GM19193 (cell line): ENCODE results near the gene AGAP1.

Experiments
- POLR2A ChIP-seq: IDR thresholded peaks from 4 replicates; pipeline ENCODE4 v1.6.1; 2011; ENCODE audit not compliant: insufficient read depth, insufficient read length; ENCODE audit errors: extremely low read depth

AGAP1 gene

GRCh38 chr2:236081171-236081570, 587.3 kb downstream of the AGAP1 start:
- TF ChIP-seq POLR2A: no peak

DNA sequence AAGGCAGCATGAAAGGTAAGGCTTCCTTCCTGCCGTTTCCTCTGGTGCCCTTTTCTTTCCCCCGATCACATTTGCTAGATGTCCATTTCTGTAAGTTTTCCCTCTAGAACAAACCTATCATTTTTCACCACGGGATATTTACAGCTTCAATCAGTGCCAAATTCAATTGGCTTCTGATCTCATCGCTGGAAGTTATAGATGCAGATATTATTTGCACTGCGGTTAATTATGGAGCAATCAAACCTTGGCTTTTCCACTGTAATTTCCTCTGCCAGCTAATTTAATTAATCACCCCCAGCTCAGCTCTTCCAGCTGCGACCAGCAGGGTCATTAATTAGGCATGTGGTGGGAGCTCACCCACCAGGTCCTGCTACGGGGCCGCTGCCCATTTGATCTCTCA, 588.2 kb downstream of the AGAP1 start:
- no peak for TF ChIP-seq POLR2A

DNA sequence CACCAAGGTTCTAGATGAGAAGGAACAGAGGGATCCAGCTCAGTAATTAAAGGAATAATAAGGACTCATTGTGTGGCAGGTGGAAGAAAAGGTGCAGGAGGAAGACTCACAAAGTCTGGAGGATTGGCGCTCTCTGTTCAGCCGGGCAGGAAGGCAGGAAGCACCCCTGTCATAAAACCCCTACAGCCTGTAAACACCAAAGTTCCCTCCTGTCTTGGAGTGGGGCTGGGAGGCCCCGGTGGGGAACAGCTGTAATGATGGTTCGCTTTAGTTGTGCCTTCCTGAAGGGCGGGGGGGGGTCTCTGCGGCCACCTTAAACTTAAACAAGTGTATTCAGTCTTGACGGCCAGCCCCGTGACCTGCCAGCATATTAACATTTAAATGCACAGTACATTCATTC, 590.1 kb downstream of the AGAP1 start:
- TF ChIP-seq POLR2A: no peak

GRCh38 chr2:236085211-236085610, 591.4 kb downstream of the AGAP1 start:
- no peak for TF ChIP-seq POLR2A

DNA sequence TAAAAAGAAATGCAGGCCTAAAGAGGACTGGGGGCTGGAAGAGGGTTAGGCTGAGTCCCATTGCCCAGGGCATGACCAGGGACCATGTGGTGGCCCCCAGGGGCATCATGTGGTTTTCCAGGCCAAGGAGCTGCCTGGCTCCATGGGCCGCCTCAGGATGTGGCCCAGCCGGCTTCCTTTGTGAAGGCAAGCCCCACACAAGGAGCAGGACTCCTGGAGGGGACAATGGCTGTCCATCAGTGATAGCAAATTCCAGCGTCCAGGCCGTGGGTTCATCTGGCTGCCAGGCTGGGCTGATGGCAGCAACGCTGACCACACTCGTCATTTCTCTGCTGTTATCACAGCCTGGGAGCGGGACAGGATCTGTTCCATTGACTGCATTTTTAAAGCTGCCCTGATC, 591.8 kb downstream of the AGAP1 start:
- no peak for TF ChIP-seq POLR2A

- no peak for TF ChIP-seq POLR2A
These were observed 592.6 kb downstream of the AGAP1 start for GRCh38 chr2:236086403-236086970.

GRCh38 chr2:236086971-236087465, 593.2 kb downstream of the AGAP1 start:
- TF ChIP-seq POLR2A: no peak

DNA sequence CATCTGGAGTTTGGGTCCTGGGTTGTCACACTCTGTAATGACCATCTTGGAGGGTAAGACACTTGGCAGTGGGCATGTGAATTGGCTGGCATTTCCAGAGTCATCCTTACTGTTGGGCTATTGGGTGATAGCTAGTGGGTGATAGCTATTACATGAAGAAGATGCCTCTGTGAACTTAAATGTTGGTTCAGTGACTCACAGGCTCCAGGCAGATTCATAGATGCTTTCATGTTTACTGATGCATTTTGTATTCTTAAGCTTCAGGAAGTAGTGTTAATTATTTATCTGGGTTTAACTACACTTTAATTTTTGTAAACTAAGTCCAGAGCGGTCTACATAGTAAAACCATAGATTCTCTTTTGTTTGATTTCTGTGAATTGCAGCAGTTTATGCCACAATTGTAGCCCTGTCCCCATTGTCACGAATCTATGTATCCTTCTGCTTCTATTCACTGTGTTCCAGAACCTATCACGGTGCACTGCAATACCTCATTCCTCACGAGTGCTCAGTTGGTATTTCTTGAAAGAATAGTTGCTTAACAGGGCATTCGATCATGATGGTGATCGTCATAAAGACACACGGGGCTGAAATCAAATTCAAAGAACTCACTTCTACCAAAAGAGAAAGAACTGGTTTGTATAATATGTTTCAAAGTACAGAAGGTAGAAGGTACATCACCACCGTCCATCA, 594.7 kb downstream of the AGAP1 start:
- no peak for TF ChIP-seq POLR2A

DNA sequence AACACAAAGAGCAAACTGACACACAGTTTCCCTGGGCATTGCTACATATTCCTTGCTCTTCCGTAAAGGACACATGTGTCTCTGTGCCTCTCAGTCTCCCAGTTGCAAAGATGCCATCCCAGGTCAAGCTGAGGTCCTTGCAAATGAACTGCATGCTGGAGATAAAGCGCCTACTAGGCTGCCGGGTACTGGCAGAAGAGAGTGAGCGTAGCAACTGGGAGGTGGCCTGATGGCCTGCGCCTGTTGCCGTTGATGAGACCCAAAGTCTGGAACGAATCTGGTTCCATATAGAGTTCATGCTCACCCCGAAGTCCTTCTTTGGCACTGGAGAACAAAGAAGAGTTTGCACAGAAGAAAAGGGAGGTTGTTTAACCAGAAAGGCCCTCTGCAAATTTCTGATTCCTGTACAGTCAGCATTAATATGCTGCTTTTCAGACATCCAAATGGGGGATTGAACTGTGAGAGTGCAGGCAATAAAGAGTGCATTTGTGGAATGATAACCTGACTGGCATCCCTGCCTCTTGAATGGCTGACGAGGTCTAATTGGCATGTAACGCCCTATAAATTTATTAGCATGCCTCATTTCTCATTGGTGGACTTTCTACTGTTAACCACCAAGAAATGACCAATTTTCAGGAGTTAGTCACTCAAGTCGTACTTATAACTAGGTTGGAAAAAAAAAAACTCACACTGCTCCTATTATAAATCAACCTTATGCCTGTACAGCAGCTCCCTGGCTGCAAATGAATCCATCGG, 595.6 kb downstream of the AGAP1 start:
- no peak for TF ChIP-seq POLR2A

DNA sequence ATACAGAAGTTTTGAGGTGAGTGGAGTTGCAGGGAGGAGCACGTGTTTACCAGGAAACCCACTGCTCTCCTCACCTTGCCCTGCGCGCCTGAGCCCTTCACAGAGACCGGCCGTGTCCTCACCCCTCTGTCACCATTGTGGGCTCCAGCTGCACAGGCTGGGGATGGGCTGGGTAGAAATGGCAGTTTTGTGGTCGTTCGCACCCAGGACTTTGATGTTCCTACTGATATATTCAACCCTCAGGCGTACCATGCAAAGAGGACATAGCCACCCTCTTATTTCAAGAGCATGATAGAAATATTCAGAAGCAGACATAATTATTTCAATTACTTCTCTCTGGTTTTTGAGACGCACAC, 596.2 kb downstream of the AGAP1 start:
- no peak for TF ChIP-seq POLR2A

DNA sequence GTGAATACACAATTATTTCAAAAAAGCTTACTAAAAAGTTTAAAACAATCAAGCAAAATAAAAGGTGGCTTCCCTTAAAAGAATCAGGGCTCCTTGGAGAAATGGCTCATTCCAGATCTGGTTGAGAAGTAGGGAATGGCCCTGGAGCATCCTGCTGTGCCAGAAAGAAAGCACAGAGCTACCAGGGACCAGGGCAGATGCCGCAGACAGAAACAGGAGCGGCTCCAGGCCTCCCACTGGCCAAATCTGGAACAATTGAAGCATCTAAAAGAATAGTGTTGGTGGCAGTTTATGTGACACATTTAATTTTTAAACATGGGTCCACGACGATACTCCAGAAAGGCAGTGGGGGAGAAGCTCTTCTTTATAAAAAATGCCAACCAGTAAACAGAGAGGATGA, 598.9 kb downstream of the AGAP1 start:
- TF ChIP-seq POLR2A: no peak

- no peak for TF ChIP-seq POLR2A
These were observed 599.3 kb downstream of the AGAP1 start for GRCh38 chr2:236093134-236093533.

- no peak for TF ChIP-seq POLR2A
These were observed 601.7 kb downstream of the AGAP1 start for GRCh38 chr2:236095504-236095903.

- TF ChIP-seq POLR2A: no peak
These were observed 607.6 kb downstream of the AGAP1 start for GRCh38 chr2:236101311-236101950.

DNA sequence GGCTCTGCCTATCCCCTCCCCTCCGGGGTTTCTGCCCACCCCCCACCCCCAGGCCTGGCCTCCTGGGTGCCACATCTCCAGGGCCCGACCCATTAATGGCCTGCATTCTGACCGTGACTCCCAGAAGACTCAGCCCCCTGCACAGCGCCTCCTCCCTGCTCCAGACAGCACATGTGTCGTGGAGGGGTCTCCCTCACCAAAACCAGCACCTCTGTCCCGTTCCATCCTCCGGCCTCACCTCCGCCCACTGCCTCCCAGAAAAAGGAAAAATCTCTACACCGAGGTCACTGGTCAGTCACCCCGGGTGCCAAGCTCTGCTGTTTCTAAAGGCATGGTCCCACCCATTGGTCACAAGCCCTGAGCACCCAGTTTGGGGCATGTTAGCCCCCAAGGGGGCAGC, 609.1 kb downstream of the AGAP1 start:
- no peak for TF ChIP-seq POLR2A
